Breast epithelium (tissue), 3 donors: ENCODE results near the gene FIS1.

Experiments used
- POLR2AphosphoS5 ChIP-seq, 3 donors: sonication (generic); formaldehyde crosslinking; IDR thresholded peaks; one replicate each; pipeline ENCODE4 v1.6.1; 2017; ENCODE audit warnings: antibody characterized with exemption in 3 of 3
- TF ChIP-seq, protein P1 (sequence below), 3 donors: fragments of 450-650 bp; IDR thresholded peaks; one replicate each; pipeline ENCODE4 v1.5.1; 2016 to 2017; ENCODE audit warnings: antibody characterized with exemption in 3 of 3, mild to moderate bottlenecking in 3 of 3, moderate library complexity in 3 of 3

- TF ChIP-seq POLR2AphosphoS5 (IDR thresholded peaks at IDR 0.05) = no peak
- TF ChIP-seq, protein P1, sequence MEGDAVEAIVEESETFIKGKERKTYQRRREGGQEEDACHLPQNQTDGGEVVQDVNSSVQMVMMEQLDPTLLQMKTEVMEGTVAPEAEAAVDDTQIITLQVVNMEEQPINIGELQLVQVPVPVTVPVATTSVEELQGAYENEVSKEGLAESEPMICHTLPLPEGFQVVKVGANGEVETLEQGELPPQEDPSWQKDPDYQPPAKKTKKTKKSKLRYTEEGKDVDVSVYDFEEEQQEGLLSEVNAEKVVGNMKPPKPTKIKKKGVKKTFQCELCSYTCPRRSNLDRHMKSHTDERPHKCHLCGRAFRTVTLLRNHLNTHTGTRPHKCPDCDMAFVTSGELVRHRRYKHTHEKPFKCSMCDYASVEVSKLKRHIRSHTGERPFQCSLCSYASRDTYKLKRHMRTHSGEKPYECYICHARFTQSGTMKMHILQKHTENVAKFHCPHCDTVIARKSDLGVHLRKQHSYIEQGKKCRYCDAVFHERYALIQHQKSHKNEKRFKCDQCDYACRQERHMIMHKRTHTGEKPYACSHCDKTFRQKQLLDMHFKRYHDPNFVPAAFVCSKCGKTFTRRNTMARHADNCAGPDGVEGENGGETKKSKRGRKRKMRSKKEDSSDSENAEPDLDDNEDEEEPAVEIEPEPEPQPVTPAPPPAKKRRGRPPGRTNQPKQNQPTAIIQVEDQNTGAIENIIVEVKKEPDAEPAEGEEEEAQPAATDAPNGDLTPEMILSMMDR (IDR thresholded peaks at IDR 0.05) = no peak
These were observed 9.4 kb downstream of the FIS1 start for GRCh38 chr7:101235522-101235921.
